ENCODE results near the gene POLR1B.
"Not testable (repeated sequence)": the region's sequence is repeated elsewhere in the genome, so short reads cannot be mapped to it uniquely, and the experiment has no call there.

The POLR1B gene

DNA sequence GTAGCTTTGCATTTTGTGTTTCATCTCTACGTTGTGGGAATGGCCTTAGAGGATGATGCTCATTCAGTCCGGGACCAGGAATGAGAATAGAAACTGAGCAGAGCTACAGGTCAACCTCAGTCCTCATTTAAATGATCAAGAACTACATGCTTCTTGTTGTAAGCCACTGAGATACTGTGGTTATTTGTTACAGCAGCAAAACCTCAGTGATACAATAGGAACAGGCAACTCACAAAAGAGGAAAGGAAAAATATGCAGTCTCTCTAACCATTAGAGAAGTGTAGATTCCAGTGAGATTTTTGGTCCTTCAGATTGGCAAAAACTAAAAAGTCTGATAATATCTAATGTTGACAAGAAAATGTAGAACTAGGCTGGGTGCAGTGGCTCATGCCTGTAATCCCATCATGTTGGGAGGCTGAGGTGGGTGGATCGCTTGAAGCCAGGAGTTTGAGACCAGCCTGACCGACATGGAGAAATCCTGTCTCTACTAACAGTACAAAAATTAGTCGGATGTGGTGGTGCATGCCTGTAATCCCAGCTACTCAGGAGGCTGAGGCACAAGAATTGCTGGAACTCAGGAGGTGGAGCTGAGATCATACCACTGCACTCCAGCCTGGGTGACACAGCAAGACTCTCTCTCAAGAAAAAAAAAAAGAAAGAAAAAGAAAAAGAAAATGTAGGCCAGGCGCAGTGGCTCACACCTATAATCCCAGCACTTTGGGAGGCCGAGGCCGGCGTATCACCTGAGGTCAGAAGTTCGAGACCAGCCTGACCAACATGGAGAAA, 55.5 kb downstream of the POLR1B start:
- in situ Hi-C loops (cut with HindIII; ENCODE audit: low sequenced_read_pairs) = no loop called here

DNA sequence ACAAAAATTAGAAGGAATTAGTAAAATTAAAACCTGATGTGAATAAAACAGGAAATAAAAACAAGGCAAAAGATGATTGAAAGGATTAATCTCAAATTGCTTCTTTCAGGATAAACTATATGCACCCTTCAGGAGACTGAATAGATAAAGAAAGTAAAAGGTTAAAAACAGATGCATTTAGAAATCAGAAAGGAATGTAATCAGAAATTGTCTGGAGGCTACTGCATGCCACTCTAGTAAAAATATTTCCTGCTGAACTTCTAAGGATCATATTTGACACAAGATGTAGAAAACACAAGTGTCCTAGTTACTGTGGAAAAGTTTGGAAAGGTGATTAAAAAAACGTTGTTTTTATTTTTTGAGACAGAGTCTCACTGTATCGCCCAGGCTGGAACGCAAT, 58.4 kb downstream of the POLR1B start:
- in situ Hi-C loops (cut with HindIII; ENCODE audit: low sequenced_read_pairs) = no loop called here

DNA sequence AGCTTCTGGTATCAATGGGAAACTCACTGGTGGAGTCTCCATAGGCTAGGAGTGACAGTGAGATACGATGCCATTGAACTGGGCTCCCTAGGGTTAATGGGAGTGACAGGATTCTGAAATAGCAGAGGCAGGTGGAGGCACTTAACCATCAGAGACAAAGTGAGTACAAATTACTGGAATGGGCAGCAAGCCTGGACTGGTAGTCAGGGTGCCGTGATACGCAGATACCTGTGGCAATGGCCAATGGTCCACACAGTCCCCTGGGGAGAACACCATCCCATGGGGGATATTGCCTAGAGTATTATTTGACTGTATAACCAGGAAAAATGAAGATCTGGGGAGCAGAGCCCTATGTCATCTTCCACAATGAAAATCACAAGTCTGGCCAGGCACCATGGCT, 59.5 kb downstream of the POLR1B start:
- in situ Hi-C loops (cut with HindIII; ENCODE audit: low sequenced_read_pairs) = no loop called here

DNA sequence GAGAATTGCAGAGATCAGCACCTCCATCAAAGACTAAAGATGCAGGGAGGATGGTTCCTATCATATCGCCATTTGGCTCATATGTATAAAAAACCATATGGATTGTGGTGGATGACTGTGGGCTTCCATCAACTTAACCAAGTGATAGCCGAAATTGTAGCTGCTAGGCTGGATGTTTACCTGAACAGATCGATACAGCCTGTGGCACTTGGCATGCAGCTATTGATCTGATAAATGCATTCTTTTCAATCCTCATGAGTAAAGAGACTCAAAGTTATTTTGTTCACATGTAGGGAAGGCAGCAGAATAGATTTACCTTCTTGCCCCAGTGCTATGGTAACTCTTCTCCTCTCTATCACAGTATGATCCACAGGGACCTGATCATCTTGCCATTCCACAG, 60.7 kb downstream of the POLR1B start:
- in situ Hi-C loops (cut with HindIII; ENCODE audit: low sequenced_read_pairs) = no loop called here

GRCh38 chr2:112603731-112604130, 61.5 kb downstream of the POLR1B start:
- in situ Hi-C loops (cut with HindIII; ENCODE audit: low sequenced_read_pairs) = no loop called here

DNA sequence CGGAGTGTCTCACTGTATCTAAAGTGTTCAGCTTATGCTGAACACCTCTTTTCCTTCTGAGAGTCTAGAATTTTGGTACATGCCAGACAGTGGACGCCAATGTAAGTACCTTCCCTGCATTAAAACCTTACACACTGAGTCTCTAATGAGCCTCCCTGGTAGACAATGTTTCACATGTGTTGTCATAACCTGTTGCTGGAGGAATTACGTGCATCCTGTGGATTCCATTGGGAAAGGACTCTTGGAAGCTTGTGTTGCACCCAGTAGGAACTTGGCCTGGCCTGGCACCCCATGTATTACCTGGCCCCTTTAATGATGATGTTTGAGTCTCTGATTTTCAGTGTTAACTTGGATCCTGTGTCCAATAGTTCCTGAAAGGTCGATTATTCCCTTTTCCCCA, 62.7 kb downstream of the POLR1B start:
- in situ Hi-C loops (cut with HindIII; ENCODE audit: low sequenced_read_pairs) = loop anchor here (5.0 kb wide), 2 partner anchors 37 to 87 kb away; no protein-coding TSS in a partner anchor

DNA sequence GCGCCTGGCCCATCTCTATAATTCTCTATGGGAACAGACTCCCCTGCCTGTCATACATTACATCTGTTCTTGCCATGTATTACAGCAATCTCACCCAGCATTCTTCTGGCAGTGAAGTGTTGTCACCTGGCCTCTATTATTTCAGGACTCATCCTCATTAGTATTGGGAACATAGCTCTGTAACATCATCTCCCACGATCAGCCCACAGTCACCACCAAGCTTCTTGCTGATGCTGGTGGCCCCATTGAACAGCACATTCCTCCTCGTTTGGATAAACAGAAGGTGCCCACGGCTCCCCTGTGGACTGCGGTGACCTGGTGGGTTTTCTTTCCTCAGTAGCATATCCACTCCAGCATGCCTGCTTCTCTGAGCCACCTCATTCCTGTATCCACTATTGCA, 63.7 kb downstream of the POLR1B start:
- in situ Hi-C loops (cut with HindIII; ENCODE audit: low sequenced_read_pairs) = loop anchor here (5.0 kb wide), 2 partner anchors 36 to 86 kb away; no protein-coding TSS in a partner anchor

GRCh38 chr2:112606547-112606946, 64.3 kb downstream of the POLR1B start:
- in situ Hi-C loops (cut with HindIII; ENCODE audit: low sequenced_read_pairs) = loop anchor here (5.0 kb wide), 2 partner anchors 36 to 86 kb away; no protein-coding TSS in a partner anchor

DNA sequence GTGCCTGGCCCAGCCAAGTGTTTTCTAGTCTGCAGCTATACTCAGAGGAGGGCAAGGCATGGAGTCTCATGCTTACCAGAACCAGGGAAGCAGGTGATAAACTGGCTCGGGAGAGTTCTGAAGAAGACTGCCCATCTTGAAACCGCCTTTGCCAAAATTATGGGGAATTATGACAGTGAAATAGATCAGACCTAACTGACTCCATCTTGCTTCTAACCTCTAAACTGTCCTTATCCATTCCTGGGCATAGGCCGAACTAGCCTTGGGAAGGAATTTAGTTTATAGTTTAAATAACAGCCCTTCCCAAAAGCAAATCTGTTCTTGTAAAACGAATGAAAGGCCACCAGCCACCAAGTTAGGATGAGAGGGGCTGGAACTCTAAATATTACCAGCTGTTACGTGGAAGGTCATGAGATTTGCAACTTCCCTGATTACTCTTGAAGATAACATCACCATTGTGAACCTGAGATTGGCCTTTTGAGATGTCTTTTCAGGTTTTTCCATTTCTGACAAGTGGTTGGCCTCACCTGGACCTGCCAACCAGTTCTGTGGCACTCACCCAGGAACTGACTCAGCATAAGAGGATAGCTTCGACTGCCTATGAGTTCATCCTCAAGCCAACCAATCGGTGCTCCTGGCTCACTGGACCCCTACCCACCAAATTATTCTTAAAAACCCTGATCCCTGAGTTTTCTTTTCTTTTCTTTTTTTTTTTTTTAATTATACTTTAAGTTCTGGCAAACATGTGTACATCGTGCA, 65.6 kb downstream of the POLR1B start:
- in situ Hi-C loops (cut with HindIII; ENCODE audit: low sequenced_read_pairs) = loop anchor here (5.0 kb wide), 2 partner anchors 34 to 84 kb away; no protein-coding TSS in a partner anchor

DNA sequence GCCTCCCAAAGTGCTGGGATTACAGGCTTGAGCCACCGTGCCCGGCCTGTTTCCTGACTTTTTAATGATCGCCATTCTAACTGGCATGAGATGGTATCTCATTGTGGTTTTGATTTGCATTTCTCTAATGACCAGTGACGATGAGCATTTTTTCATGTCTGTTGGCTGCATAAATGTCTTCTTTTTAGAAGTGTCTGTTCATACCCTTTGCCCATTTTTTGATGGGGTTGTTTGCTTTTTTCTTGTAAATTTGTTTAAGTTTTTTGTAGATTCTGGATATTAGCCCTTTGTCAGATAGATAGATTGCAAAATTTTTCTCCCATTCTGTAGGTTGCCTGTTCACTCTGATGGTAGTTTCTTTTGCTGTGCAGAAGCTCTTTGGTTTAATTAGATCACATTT, 67.1 kb downstream of the POLR1B start:
- in situ Hi-C loops (cut with HindIII; ENCODE audit: low sequenced_read_pairs) = loop anchor here (5.0 kb wide), 2 partner anchors 33 to 83 kb away; no protein-coding TSS in a partner anchor

- in situ Hi-C loops (cut with HindIII; ENCODE audit: low sequenced_read_pairs) = not testable (repeated sequence)
Measured at GRCh38 chr2:112612283-112612682, 70.0 kb downstream of the POLR1B start.

- in situ Hi-C loops (cut with HindIII; ENCODE audit: low sequenced_read_pairs) = no loop called here
Measured at GRCh38 chr2:112614201-112614840, 72.1 kb downstream of the POLR1B start.

DNA sequence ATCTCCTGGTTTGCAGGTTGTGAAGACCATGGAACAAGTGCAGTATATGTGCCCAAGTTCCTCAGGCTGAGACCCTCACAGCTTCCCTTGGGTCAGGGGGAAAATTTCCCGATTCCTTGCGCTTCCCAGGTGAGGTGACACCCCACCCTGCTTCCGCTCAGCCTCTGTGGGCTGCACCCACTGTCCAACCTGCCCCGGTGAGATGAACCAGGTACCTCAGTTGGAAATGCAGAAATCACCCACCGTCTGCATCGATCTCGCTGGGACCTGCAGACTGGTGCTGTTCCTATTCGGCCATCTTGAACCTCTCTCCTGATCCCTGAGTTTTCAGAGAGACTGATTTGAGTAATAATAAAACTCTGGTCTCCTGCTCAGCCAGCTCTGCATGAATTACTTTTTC, 72.8 kb downstream of the POLR1B start:
- in situ Hi-C loops (cut with HindIII; ENCODE audit: low sequenced_read_pairs) = no loop called here

DNA sequence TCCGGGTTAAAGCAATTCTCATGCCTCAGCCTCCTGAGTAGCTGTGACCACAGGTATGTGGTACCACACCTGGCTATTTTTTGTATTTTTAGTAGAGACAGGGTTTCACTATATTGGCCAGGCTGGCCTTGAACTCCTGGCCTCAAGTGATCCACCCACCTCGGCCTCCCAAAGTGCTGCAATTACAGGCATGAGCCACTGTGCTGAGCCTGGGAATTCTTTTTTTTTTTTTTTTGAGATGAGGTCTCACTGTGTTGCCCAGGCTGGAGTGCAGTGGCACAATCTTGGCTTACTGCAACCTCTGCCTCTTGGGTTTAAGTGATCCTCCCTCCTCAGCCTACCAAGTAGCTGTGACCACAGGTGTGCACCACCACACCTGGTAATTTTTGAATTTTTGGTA, 73.5 kb downstream of the POLR1B start:
- in situ Hi-C loops (cut with HindIII; ENCODE audit: low sequenced_read_pairs) = not testable (repeated sequence)

DNA sequence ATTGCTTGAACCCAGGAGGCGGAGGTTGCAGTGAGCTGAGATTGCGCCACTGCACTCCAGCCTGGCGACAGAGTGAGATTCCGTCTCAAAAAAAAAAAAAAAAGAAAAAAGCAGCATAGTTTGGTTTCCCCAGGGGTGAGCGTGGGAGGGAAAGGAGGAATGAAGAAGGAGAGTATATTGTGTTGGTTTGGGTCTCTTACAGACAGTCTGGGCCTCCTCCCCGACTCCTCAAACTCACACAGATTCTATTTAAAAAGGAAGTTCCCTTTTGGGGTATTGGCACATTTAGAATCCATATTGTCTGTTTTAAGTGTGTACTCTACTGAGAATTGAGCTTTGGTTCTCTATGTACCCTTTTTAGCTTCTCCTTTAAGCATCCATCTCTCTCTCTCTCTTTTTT, 76.1 kb downstream of the POLR1B start:
- in situ Hi-C loops (cut with HindIII; ENCODE audit: low sequenced_read_pairs) = no loop called here

GRCh38 chr2:112621790-112622527, 79.7 kb downstream of the POLR1B start:
- in situ Hi-C loops (cut with HindIII; ENCODE audit: low sequenced_read_pairs) = no loop called here

DNA sequence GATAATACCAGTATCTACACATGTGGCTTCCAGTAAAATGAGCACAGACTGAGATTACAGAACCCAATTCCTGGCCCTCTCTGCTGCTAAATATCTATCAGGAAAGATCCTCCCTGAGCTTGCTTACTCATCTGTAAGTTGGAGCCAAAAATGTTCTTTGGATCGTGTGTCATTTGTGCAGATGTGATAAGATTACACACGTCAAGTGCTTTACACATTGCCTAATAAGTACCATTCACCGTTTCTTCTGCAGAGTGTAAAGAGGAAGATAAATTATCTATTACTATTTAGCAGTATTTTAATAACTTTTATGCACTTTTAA, 80.2 kb downstream of the POLR1B start:
- in situ Hi-C loops (cut with HindIII; ENCODE audit: low sequenced_read_pairs) = no loop called here

- in situ Hi-C loops (cut with HindIII; ENCODE audit: low sequenced_read_pairs) = no loop called here
Measured at GRCh38 chr2:112623913-112624777, 81.9 kb downstream of the POLR1B start.

- in situ Hi-C loops (cut with HindIII; ENCODE audit: low sequenced_read_pairs) = no loop called here
Measured at GRCh38 chr2:112625474-112626114, 83.3 kb downstream of the POLR1B start.

Data from endothelial cell of hepatic sinusoid (primary cell).